ENCODE data around the gene VAV2.

The VAV2 gene

GRCh38 chr9:133725886-133726285, 266.2 kb downstream of the VAV2 start:
- no peak overlapping the region for H3K4me3 ChIP-seq (ENCODE audit: low read depth, low read length)
- no peak for DNase-seq (ENCODE audit: low read depth)
- TF ChIP-seq CTCF (IDR thresholded peaks at IDR 0.05; ENCODE audit: low read depth, low read length, missing control alignments) = no peak

GRCh38 chr9:133718563-133719315, 273.4 kb downstream of the VAV2 start:
- H3K4me3 ChIP-seq (ENCODE audit: low read depth, low read length) = no peak overlapping the region
- no peak for TF ChIP-seq CTCF (IDR thresholded peaks at IDR 0.05; ENCODE audit: low read depth, low read length, missing control alignments)
- no peak for DNase-seq (ENCODE audit: low read depth)

GRCh38 chr9:133717113-133718031, 274.8 kb downstream of the VAV2 start:
- no peak for TF ChIP-seq CTCF (IDR thresholded peaks at IDR 0.05; ENCODE audit: low read depth, low read length, missing control alignments)
- no peak overlapping the region for H3K4me3 ChIP-seq (ENCODE audit: low read depth, low read length)
- no peak for DNase-seq (ENCODE audit: low read depth)

- no peak for DNase-seq (ENCODE audit: low read depth)
- TF ChIP-seq CTCF (IDR thresholded peaks at IDR 0.05; ENCODE audit: low read depth, low read length, missing control alignments) = no peak
- no peak overlapping the region for H3K4me3 ChIP-seq (ENCODE audit: low read depth, low read length)
Observed at GRCh38 chr9:133716564-133717112, 275.5 kb downstream of the VAV2 start.

GRCh38 chr9:133715866-133716563, 276.1 kb downstream of the VAV2 start:
- no peak for DNase-seq (ENCODE audit: low read depth)
- no peak overlapping the region for H3K4me3 ChIP-seq (ENCODE audit: low read depth, low read length)
- peak; percentile 37 for TF ChIP-seq CTCF (IDR thresholded peaks at IDR 0.05; ENCODE audit: low read depth, low read length, missing control alignments)

GRCh38 chr9:133715295-133715865, 276.7 kb downstream of the VAV2 start:
- no peak for TF ChIP-seq CTCF (IDR thresholded peaks at IDR 0.05; ENCODE audit: low read depth, low read length, missing control alignments)
- no peak for DNase-seq (ENCODE audit: low read depth)

More at GRCh38 chr9:133715295-133715865, 276.7 kb downstream of the VAV2 start:
- no peak overlapping the region for H3K4me3 ChIP-seq (ENCODE audit: low read depth, low read length)
